Measurements from ENCODE around the gene MLANA. TPM values are rescaled to one million over a fixed set of nuclear protein-coding genes. Genes with fewer than 3 reads are reported as not detected.

Gene MLANA
- total RNA-seq, 1 donor from 2014 or later: not detected

GRCh38 chr9:5872511-5872910, 18.2 kb upstream of the MLANA start:
- TF ChIP-seq, protein P1, sequence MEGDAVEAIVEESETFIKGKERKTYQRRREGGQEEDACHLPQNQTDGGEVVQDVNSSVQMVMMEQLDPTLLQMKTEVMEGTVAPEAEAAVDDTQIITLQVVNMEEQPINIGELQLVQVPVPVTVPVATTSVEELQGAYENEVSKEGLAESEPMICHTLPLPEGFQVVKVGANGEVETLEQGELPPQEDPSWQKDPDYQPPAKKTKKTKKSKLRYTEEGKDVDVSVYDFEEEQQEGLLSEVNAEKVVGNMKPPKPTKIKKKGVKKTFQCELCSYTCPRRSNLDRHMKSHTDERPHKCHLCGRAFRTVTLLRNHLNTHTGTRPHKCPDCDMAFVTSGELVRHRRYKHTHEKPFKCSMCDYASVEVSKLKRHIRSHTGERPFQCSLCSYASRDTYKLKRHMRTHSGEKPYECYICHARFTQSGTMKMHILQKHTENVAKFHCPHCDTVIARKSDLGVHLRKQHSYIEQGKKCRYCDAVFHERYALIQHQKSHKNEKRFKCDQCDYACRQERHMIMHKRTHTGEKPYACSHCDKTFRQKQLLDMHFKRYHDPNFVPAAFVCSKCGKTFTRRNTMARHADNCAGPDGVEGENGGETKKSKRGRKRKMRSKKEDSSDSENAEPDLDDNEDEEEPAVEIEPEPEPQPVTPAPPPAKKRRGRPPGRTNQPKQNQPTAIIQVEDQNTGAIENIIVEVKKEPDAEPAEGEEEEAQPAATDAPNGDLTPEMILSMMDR (IDR thresholded peaks at IDR 0.05): no peak
- intact Hi-C loops (cut with micrococcal nuclease): no loop called here
- Mint-ChIP-seq H3K4me3 (no peak overlapping the region), H3K9me3 (no peaks in the 10 kb centered on the region), H3K36me3 (ENCODE audit: low read depth) (peaks cover 7% of the 10 kb centered on the region), H3K27me3 (no peaks in the 10 kb centered on the region), H3K27ac (no peak overlapping the region), H3K4me1 (peaks cover 9% of the 10 kb centered on the region)
- DNase-seq (no peak), ATAC-seq (ENCODE audit: low read depth) (no peak)
- ChIA-PET CTCF (no interaction called here), POLR2A (no interaction called here)

DNA sequence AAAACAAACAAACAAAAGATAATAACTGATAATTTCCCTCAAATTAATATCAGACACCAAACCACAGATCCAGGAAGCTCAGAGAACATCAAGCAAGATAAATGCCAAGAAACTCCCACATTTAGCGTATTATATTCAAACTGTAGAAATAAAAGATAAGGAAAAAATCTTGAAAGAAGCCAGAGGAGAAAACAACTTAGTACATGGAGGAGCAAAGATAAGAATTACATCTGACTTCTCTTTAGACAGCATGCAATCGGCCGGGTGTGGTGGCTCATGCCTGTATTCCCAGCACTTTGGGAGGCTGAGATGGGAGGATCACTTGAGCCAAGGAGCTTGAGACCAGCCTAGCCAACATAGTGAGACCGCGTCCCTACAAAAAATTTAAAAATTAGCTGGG, 17.2 kb upstream of the MLANA start:
- no peaks in the 10 kb centered on the region for H3K9me3 Mint-ChIP-seq
- intact Hi-C loops (cut with micrococcal nuclease): no loop called here
- H3K4me1 Mint-ChIP-seq: peaks cover 9% of the 10 kb centered on the region
- peaks cover 5% of the 10 kb centered on the region for H3K36me3 Mint-ChIP-seq (ENCODE audit: low read depth)
- ChIA-PET POLR2A (no interaction called here), CTCF (no interaction called here)
- no peak overlapping the region for H3K27ac Mint-ChIP-seq
- H3K27me3 Mint-ChIP-seq: no peaks in the 10 kb centered on the region
- no peak for DNase-seq
- TF ChIP-seq, protein P1 (IDR thresholded peaks at IDR 0.05): no peak
- no peak for ATAC-seq (ENCODE audit: low read depth)
- H3K4me3 Mint-ChIP-seq: no peak overlapping the region

GRCh38 chr9:5874048-5874447, 16.6 kb upstream of the MLANA start:
- POLR2A ChIA-PET: no interaction called here
- Mint-ChIP-seq H3K36me3 (ENCODE audit: low read depth) (peaks cover 5% of the 10 kb centered on the region), H3K9me3 (no peaks in the 10 kb centered on the region), H3K4me3 (no peak overlapping the region), H3K4me1 (peaks cover 9% of the 10 kb centered on the region), H3K27ac (no peak overlapping the region), H3K27me3 (no peaks in the 10 kb centered on the region)
- CTCF ChIA-PET: no interaction called here
- intact Hi-C loops (cut with micrococcal nuclease): no loop called here
- ATAC-seq (ENCODE audit: low read depth): no peak
- no peak for DNase-seq
- TF ChIP-seq, protein P1 (IDR thresholded peaks at IDR 0.05): no peak

DNA sequence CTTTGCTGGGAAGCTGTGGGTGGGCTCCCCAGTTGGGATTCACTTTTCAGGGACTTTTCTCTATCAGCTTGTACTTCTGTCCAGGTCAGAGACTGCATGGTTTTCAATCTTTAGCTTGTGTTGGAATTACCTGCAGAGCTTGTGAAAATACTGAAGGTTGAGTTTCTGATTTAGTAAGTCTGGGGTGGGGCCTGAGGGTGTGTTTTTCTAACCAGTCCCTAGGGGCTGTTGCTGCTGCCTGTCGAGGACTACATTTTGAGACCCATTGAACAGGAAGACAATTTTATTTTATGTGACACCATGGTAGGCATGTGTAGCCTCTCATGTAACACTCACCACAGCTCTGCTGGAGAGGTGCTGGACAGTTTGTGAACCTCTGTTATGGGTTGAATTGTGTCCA, 14.7 kb upstream of the MLANA start:
- ChIA-PET POLR2A (interaction anchor here (0.6 kb wide), 1 partner anchor 871 kb away, joined by 10 read pairs; no protein-coding TSS in a partner anchor), CTCF (no interaction called here)
- Mint-ChIP-seq H3K27ac (no peak overlapping the region), H3K36me3 (ENCODE audit: low read depth) (peaks cover 5% of the 10 kb centered on the region), H3K27me3 (no peaks in the 10 kb centered on the region), H3K4me1 (peaks cover 9% of the 10 kb centered on the region), H3K9me3 (no peaks in the 10 kb centered on the region), H3K4me3 (no peak overlapping the region)
- ATAC-seq (ENCODE audit: low read depth): no peak
- intact Hi-C loops (cut with micrococcal nuclease): no loop called here
- no peak for DNase-seq
- TF ChIP-seq, protein P1 (IDR thresholded peaks at IDR 0.05): no peak

DNA sequence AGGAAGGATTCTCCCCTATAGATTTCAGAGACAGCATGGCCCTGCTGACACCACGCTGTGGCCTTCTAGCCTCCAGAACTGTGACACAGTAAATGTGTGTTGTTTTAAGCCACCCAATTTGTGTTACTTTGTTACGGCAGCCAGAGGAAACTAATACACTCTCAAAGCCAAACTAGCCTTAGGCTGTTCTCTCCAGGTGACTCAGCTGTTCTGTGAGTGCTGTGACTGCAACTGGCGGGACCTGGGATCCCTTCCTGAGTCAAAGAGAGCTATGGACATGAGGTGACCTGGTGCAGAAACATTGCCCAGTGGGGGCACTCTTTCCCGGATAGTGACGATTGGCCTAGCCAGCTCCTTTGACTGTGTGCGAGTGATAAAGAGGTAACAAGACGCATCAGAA, 14.0 kb upstream of the MLANA start:
- POLR2A ChIA-PET: no interaction called here
- no peak for DNase-seq
- H3K4me1 Mint-ChIP-seq: peaks cover 9% of the 10 kb centered on the region

More for the DNA sequence above, 14.0 kb upstream of the MLANA start:
- H3K36me3 Mint-ChIP-seq (ENCODE audit: low read depth): peaks cover under 1% of the 10 kb centered on the region
- CTCF ChIA-PET: no interaction called here
- H3K9me3 Mint-ChIP-seq: no peaks in the 10 kb centered on the region
- TF ChIP-seq, protein P1 (IDR thresholded peaks at IDR 0.05): no peak
- intact Hi-C loops (cut with micrococcal nuclease): no loop called here
- H3K27me3 Mint-ChIP-seq: no peaks in the 10 kb centered on the region
- H3K27ac Mint-ChIP-seq: no peak overlapping the region
- no peak overlapping the region for H3K4me3 Mint-ChIP-seq
- no peak for ATAC-seq (ENCODE audit: low read depth)
